ENCODE measurements around the gene TMEM52B.

GRCh38 chr12:10179776-10180181 lies 947 bp downstream of the TMEM52B start:
- no peak for TF ChIP-seq POLR2A (IDR thresholded peaks at IDR 0.05)
- no peak for TF ChIP-seq CTCF (IDR thresholded peaks at IDR 0.05)
- no peak for TF ChIP-seq POLR2AphosphoS5 (IDR thresholded peaks at IDR 0.05)

All from breast epithelium (tissue), 3 donors.